HepG2 (cell line): Measurements from ENCODE around the gene RABL6. TPM values are rescaled to one million over a fixed set of nuclear protein-coding genes. Genes with fewer than 3 reads are reported as not detected.
A peak's percentile ranks its signal among the peaks of the same experiment; 100 is the strongest.

Experiments
- AHDC1 ChIP-seq: sonication (generic); formaldehyde crosslinking; IDR thresholded peaks from 2 replicates; pipeline ENCODE4 v1.5.1; 2020; ENCODE audit warnings: mild to moderate bottlenecking, missing genetic modification reagents, borderline replicate concordance
- GMEB1 ChIP-seq: sonication (generic); formaldehyde crosslinking; IDR thresholded peaks from 2 replicates; pipeline ENCODE4 v1.5.1; 2020; ENCODE audit warnings: missing genetic modification reagents, mild to moderate bottlenecking, borderline replicate concordance
- KDM5B ChIP-seq: sonication (generic); formaldehyde crosslinking; IDR thresholded peaks from 2 replicates; pipeline ENCODE4 v1.4.0; 2020; ENCODE audit warnings: missing genetic modification reagents, mild to moderate bottlenecking, borderline replicate concordance
- MYC ChIP-seq: sonication (generic); formaldehyde crosslinking; IDR thresholded peaks from 2 replicates; pipeline ENCODE4 v1.9.0; 2021; ENCODE audit warnings: missing genetic modification reagents, borderline replicate concordance
- NFKBIZ ChIP-seq: IDR thresholded peaks from 2 replicates; pipeline ENCODE4 v1.6.1; 2018; ENCODE audit warnings: missing genetic modification reagents, missing compliant biosample characterization
- NFYB ChIP-seq: sonication (generic); formaldehyde crosslinking; IDR thresholded peaks from 2 replicates; pipeline ENCODE4 v1.4.0; 2020; ENCODE audit warnings: missing genetic modification reagents
- PCBP2 ChIP-seq: fragments of 200-400 bp; formaldehyde crosslinking; optimal IDR thresholded peaks from 2 replicates; pipeline ENCODE3; 2018; ENCODE audit warnings: low read length, low read depth; ENCODE audit not compliant: poor library complexity, severe bottlenecking
- POLR2A ChIP-seq, 2 experiments: IDR thresholded peaks; 2 replicates each; pipeline ENCODE4 v1.6.1; 2011; ENCODE audit warnings: low read depth in 2 of 2, low read length in 2 of 2, mild to moderate bottlenecking in 1 of 2, moderate library complexity in 1 of 2; ENCODE audit not compliant: insufficient read depth in 1 of 2
- SOX5 ChIP-seq: IDR thresholded peaks from 2 replicates; pipeline ENCODE4 v1.6.1; 2016; ENCODE audit warnings: borderline replicate concordance
- SUZ12 ChIP-seq: fragments of 150-350 bp; IDR thresholded peaks from 2 replicates; pipeline ENCODE4 v1.6.1; 2014; ENCODE audit warnings: low read depth, low read length
- ZBED4 ChIP-seq: sonication (generic); formaldehyde crosslinking; IDR thresholded peaks from 2 replicates; pipeline ENCODE4 v1.4.0; 2020; ENCODE audit warnings: missing genetic modification reagents, borderline replicate concordance
- ZFP90 ChIP-seq: sonication (generic); formaldehyde crosslinking; IDR thresholded peaks from 2 replicates; pipeline ENCODE4 v1.8.0; 2022; ENCODE audit warnings: missing genetic modification reagents, mild to moderate bottlenecking, inconsistent platforms, borderline replicate concordance
- ZNF503 ChIP-seq: sonication (generic); formaldehyde crosslinking; IDR thresholded peaks from 2 replicates; pipeline ENCODE4 v1.4.0; 2020; ENCODE audit warnings: missing genetic modification reagents
- ZNF878 ChIP-seq: sonication (generic); formaldehyde crosslinking; IDR thresholded peaks from 2 replicates; pipeline ENCODE4 v1.8.1; 2023; ENCODE audit warnings: mild to moderate bottlenecking, missing genetic modification reagents, moderate library complexity
- ZSCAN29 ChIP-seq: sonication (generic); formaldehyde crosslinking; conservative IDR thresholded peaks from 2 replicates; pipeline ENCODE4 v1.4.0; 2020; ENCODE audit warnings: mild to moderate bottlenecking, missing genetic modification reagents
- polyA plus RNA-seq, 8 experiments: library from polyadenylated mRNA; depleted of rRNA in 3 of 8; stranded (reverse) in 7 of 8; unstranded in 1 of 8; fragments of >200 nt; fragmentation: Illumina TruSeq in 4 of 8; extraction: Trizol in 4 of 8; gene quantifications; 2 replicates each; pipeline versions ENCODE4 v1.2.1 to v1.2.3, GENCODE V29; 2011 to 2016; ENCODE audit warnings: low read depth in 4 of 8, missing spikeins in 1 of 8, mixed read lengths in 1 of 8; ENCODE audit not compliant: insufficient read depth in 1 of 8
- total RNA-seq, 5 experiments: library from RNA; depleted of rRNA; stranded (reverse); fragments of >200 nt; fragmentation: Illumina TruSeq; extraction: Trizol; gene quantifications; 2 replicates each; pipeline ENCODE4 v1.2.3, GENCODE V29; 2016; ENCODE audit warnings: low read depth in 1 of 5

RABL6 gene
- total and polyA plus RNA-seq, 2 of the 13 experiments (the other 11 are each of a cell fraction or from before 2014, with no cell fraction given): 81.5 to 125 TPM

- TF ChIP-seq ZNF503 (CRISPR knock-in tag) (peak; percentile 57; the same call in 1 of the 2 replicates), ZBED4 (CRISPR knock-in tag) (peak; percentile 69; the same call in 1 of the 2 replicates), GMEB1 (CRISPR knock-in tag) (peak; percentile 66; the same call in 1 of the 2 replicates), ZFP90 (CRISPR knock-in tag) (no peak; the same call in 1 of the 2 replicates), POLR2A (IDR thresholded peaks at IDR 0.05; ENCODE audit: insufficient read depth in 1 of 2, low read depth in 2 of 2, low read length in 2 of 2) (peak in 1 of 2 experiments; percentile 24; a peak in 1 of 4 replicates), MYC (CRISPR knock-in tag) (peak; percentile 79), NFYB (CRISPR knock-in tag) (peak; percentile 65), AHDC1 (CRISPR knock-in tag) (peak; percentile 83), ZSCAN29 (CRISPR knock-in tag) (peak; percentile 65; the same call in 1 of the 2 replicates), SOX5 (CRISPR knock-in tag) (peak; percentile 79; the same call in 1 of the 2 replicates), KDM5B (CRISPR knock-in tag) (peak; percentile 51; the same call in 1 of the 2 replicates), ZNF878 (CRISPR knock-in tag) (no peak), SUZ12 (no peak), PCBP2 (no peak), NFKBIZ (peak; percentile 79; the same call in 1 of the 2 replicates)
Observed at GRCh38 chr9:136882109-136882946, 74.6 kb downstream of the RABL6 start (continued).
